Small intestine (tissue), 7 donors: ENCODE results near the gene ATG16L2. TPM values are rescaled to one million over a fixed set of nuclear protein-coding genes. Genes with fewer than 3 reads are reported as not detected.

ENCODE experiments used
- DNase-seq, 2 donors: peaks; one replicate each; pipeline versions ENCODE4 v3.0.0 to v3.0.0-alpha.2; 2013
- FAIRE-seq: peaks from 2 replicates; lab custom pipeline; 2012; peaks lifted over from hg19 to GRCh38; lab: Jason Lieb, UNC
- H3K27ac ChIP-seq, 3 donors: one replicate each; pipeline ENCODE4 v1.5.1; 2013; ENCODE audit warnings: low read length in 2 of 3, mild to moderate bottlenecking in 2 of 3, control low read depth in 1 of 3, inconsistent platforms in 1 of 3, low read depth in 1 of 3, moderate library complexity in 1 of 3
- H3K27me3 ChIP-seq, 3 donors: one replicate each; pipeline ENCODE4 v1.6.1; 2013; ENCODE audit warnings: low read length in 3 of 3, inconsistent platforms in 1 of 3; ENCODE audit not compliant: control insufficient read depth in 3 of 3, insufficient read depth in 3 of 3
- H3K36me3 ChIP-seq, 3 donors: one replicate each; pipeline ENCODE4 v1.6.1; 2013; ENCODE audit warnings: low read length in 3 of 3, inconsistent platforms in 1 of 3, low read depth in 1 of 3, mild to moderate bottlenecking in 1 of 3, moderate library complexity in 1 of 3; ENCODE audit not compliant: control insufficient read depth in 3 of 3, insufficient read depth in 2 of 3
- H3K4me1 ChIP-seq, 3 donors: one replicate each; pipeline ENCODE4 v1.6.1; 2013; ENCODE audit warnings: low read length in 2 of 3, inconsistent platforms in 1 of 3, low read depth in 1 of 3, mild to moderate bottlenecking in 1 of 3, moderate library complexity in 1 of 3; ENCODE audit not compliant: control insufficient read depth in 3 of 3, insufficient read depth in 2 of 3
- H3K4me3 ChIP-seq, 3 donors: one replicate each; pipeline ENCODE4 v1.5.1; 2013; ENCODE audit warnings: low read length in 3 of 3, control low read depth in 1 of 3, inconsistent platforms in 1 of 3, low read depth in 1 of 3, mild to moderate bottlenecking in 1 of 3, moderate library complexity in 1 of 3
- H3K9me3 ChIP-seq, 2 donors: one replicate each; pipeline ENCODE4 v1.6.1; 2013; ENCODE audit warnings: low read depth in 1 of 2, low read length in 1 of 2; ENCODE audit not compliant: control insufficient read depth in 2 of 2, insufficient read depth in 1 of 2
- WGBS, 3 donors: extraction: QIAGEN DNeasy Blood & Tissue Kit; methylation state at CpG; one replicate each; pipeline ENCODE4 v1.1.7; 2013; 5-methylcytosine and 5-hydroxymethylcytosine counted together
- polyA plus RNA-seq, 4 donors: library from polyadenylated mRNA; stranded (reverse) in 3 of 4; unstranded in 1 of 4; fragments of 200-250 nt in 3 of 4; fragments of 120-200 nt in 1 of 4; gene quantifications; one replicate each; pipeline versions ENCODE4 v1.2.1 to v1.2.3, GENCODE V29; 2013
- donor health status: healthy with polysubstance abuse.
- donor health status: control.
- donor health status: control.
- donor health status: Bipolar disorder and iron deficiency.
- donor health status: healthy.

The ATG16L2 gene
- polyA plus RNA-seq, 4 donors: 19.7 to 50.7 (median 40.1) TPM

- Histone ChIP-seq H3K4me3 (no peak overlapping the region), H3K36me3 (peaks cover 0 to 58% (median 2%) of the 10 kb centered on the region in 3 donors), H3K27ac (no peak overlapping the region), H3K4me1 (peaks cover 0 to 22% (median 0%) of the 10 kb centered on the region in 3 donors), H3K9me3 (no peaks in the 10 kb centered on the region), H3K27me3 (no peaks in the 10 kb centered on the region)
- FAIRE-seq: no peak
- DNase-seq: no peak
- WGBS, 3 donors: 77 to 80% (median 79%) methylated on average over 9 of the region's 9 CpGs
Observed at GRCh38 chr11:72832301-72833082, 18.3 kb downstream of the ATG16L2 start.

DNA sequence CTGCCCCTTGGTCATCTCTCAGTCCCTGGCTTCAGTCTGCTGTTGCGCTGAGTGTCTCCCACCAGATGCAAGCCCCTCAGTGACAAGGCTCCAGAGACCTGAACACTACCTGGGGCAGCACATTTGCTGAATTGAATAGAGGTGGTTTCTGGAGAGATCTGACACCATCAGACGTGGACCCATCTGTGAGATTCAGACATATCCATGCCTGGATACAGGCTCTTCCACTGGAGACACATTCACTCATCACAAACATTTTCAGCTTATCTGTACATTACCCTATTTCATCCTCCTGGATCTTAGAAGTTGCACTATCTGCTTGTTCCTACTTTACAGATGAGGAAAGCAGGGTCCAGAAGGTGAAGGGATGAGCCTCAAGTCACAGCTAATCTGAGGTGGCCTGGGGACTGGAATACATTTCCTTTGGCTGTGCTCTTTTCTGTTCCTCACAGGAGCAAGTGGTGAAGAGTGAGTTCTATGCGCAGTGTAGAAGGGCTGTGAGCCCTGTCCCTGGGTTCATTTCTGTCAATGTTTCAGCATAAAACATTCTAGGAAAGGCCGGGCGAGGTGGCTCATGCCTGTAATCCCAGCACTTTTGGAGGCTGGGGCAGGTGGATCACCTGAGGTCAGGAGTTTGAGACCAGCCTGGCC lies 19.0 kb downstream of the ATG16L2 start:
- peaks cover 0 to 15% (median 0%) of the 10 kb centered on the region in 3 donors for H3K4me1 ChIP-seq
- H3K27ac ChIP-seq: peak overlapping the region in 1 of 3 donors; percentile 2
- 96 to 99% (median 98%) methylated on average over 5 of the region's 5 CpGs for WGBS, 3 donors

GRCh38 chr11:72833811-72834493 lies 19.7 kb downstream of the ATG16L2 start:
- FAIRE-seq: no peak
- H3K27ac ChIP-seq: peak overlapping the region in 1 of 3 donors; percentile 29
- no peak overlapping the region for H3K4me3 ChIP-seq
- peaks cover 0 to 58% (median 2%) of the 10 kb centered on the region in 3 donors for H3K36me3 ChIP-seq
- no peaks in the 10 kb centered on the region for H3K27me3 ChIP-seq
- H3K9me3 ChIP-seq: no peaks in the 10 kb centered on the region
- WGBS, 3 donors: 54 to 72% (median 68%) methylated on average over 8 of the region's 8 CpGs
- DNase-seq: no peak
- peaks cover 0 to 9% (median 0%) of the 10 kb centered on the region in 3 donors for H3K4me1 ChIP-seq

More for the DNA sequence above, 19.0 kb downstream of the ATG16L2 start:
- Histone ChIP-seq H3K27me3 (no peaks in the 10 kb centered on the region), H3K36me3 (peaks cover 0 to 59% (median 2%) of the 10 kb centered on the region in 3 donors), H3K9me3 (no peaks in the 10 kb centered on the region), H3K4me3 (no peak overlapping the region)
- DNase-seq (no peak), FAIRE-seq (no peak)

DNA sequence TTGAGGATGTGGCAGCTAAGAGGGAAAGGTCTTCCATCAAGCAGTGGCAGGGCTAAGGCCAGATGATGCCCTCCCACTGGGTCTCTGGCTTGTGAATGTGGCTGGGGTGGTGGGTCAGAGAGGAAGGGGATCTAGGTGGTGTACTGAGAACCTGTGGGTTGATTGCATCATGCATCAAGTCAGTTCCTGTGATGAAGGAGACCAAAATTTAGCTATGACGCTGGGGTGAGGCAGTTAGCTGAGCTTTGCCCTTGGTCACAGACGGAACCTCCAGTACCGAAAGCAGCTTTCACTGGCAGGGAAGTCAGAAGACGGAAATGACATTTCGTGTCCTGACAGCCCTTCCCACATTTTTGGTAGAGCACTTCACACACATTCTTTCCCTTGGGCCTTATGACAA lies 20.7 kb downstream of the ATG16L2 start:
- 74 to 90% (median 86%) methylated on average over 5 of the region's 5 CpGs for WGBS, 3 donors
- peak overlapping the region in 1 of 3 donors; percentile 77 for H3K27ac ChIP-seq
- FAIRE-seq (no peak), DNase-seq (no peak)
- H3K36me3 ChIP-seq: peaks cover 0 to 52% (median 2%) of the 10 kb centered on the region in 3 donors
- H3K27me3 ChIP-seq: no peaks in the 10 kb centered on the region
- H3K9me3 ChIP-seq: no peaks in the 10 kb centered on the region
- H3K4me1 ChIP-seq: peaks cover 0 to 9% (median 0%) of the 10 kb centered on the region in 3 donors
- H3K4me3 ChIP-seq: no peak overlapping the region

GRCh38 chr11:72836111-72836510 lies 21.9 kb downstream of the ATG16L2 start:
- Histone ChIP-seq H3K4me3 (no peak overlapping the region), H3K9me3 (no peaks in the 10 kb centered on the region), H3K36me3 (peaks cover 0 to 46% (median 0%) of the 10 kb centered on the region in 3 donors), H3K27me3 (no peaks in the 10 kb centered on the region), H3K4me1 (peaks cover 0 to 9% (median 0%) of the 10 kb centered on the region in 3 donors), H3K27ac (peak overlapping the region in 2 of 3 donors; percentile 13 to 73)
- FAIRE-seq (no peak), DNase-seq (peak in 1 of 2 donors; percentile 40)
- 62 to 86% (median 83%) methylated on average over 4 of the region's 4 CpGs for WGBS, 3 donors

- no peak overlapping the region for H3K4me3 ChIP-seq
Observed at GRCh38 chr11:72838691-72839305, 24.6 kb downstream of the ATG16L2 start.

GRCh38 chr11:72840780-72841179 lies 26.6 kb downstream of the ATG16L2 start:
- H3K27me3 ChIP-seq: no peaks in the 10 kb centered on the region
- no peak for DNase-seq
- H3K4me1 ChIP-seq: peaks cover 0 to 13% (median 0%) of the 10 kb centered on the region in 3 donors
- no peak overlapping the region for H3K27ac ChIP-seq
- no peak for FAIRE-seq
- H3K4me3 ChIP-seq: no peak overlapping the region
- peaks cover 0 to 36% (median 0%) of the 10 kb centered on the region in 3 donors for H3K36me3 ChIP-seq
- 93 to 95% (median 94%) methylated on average over 4 of the region's 4 CpGs for WGBS, 3 donors
- no peaks in the 10 kb centered on the region for H3K9me3 ChIP-seq

More at GRCh38 chr11:72838691-72839305, 24.6 kb downstream of the ATG16L2 start:
- H3K27ac ChIP-seq: no peak overlapping the region
- H3K9me3 ChIP-seq: no peaks in the 10 kb centered on the region
- FAIRE-seq (no peak), DNase-seq (no peak)
- H3K36me3 ChIP-seq: peaks cover 0 to 45% (median 0%) of the 10 kb centered on the region in 3 donors
- peaks cover 0 to 10% (median 0%) of the 10 kb centered on the region in 3 donors for H3K4me1 ChIP-seq
- WGBS, 3 donors: 85 to 91% (median 88%) methylated on average over 4 of the region's 4 CpGs
- no peaks in the 10 kb centered on the region for H3K27me3 ChIP-seq
